ENCODE measurements around the gene WNT10A. TPM values are rescaled to one million over a fixed set of nuclear protein-coding genes. Genes with fewer than 3 reads are reported as not detected.
"Not testable (repeated sequence)": the region's sequence is repeated elsewhere in the genome, so short reads cannot be mapped to it uniquely, and the experiment has no call there.

The WNT10A gene
- polyA plus RNA-seq, 10 donors, result 0.08 to 4.1 (median 0.27) TPM; not detected in 3

- not testable (repeated sequence) for DNase-seq
Measured at GRCh38 chr2:218930488-218930887, 49.8 kb downstream of the WNT10A start.

GRCh38 chr2:218931751-218932150 lies 51.1 kb downstream of the WNT10A start:
- DNase-seq, result not testable (repeated sequence)

Other genes with a start within 250 kb of the WNT10A start
- 10 to 100 TPM; 11.2 to 13.9 (median 12.3) TPM for gene ZNF142, start 221.2 kb upstream of the WNT10A start, polyA plus RNA-seq (ENCODE audit: insufficient read length in 10 of 10)
- gene BCS1L, start 221.2 kb upstream of the WNT10A start, polyA plus RNA-seq (ENCODE audit: insufficient read length in 10 of 10), result 10 to 100 TPM; 27.8 to 44.3 (median 35.2) TPM
- 10 to 100 TPM; 20.8 to 31.6 (median 26.5) TPM for gene RNF25, start 208.8 kb upstream of the WNT10A start, polyA plus RNA-seq (ENCODE audit: insufficient read length in 10 of 10)
- gene STK36, start 208.8 kb upstream of the WNT10A start, polyA plus RNA-seq (ENCODE audit: insufficient read length in 10 of 10), result 10 to 100 TPM; 18.0 to 58.9 (median 23.8) TPM
- gene TTLL4, start 170.0 kb upstream of the WNT10A start, polyA plus RNA-seq (ENCODE audit: insufficient read length in 10 of 10), result 10 to 100 TPM; 18.0 to 41.0 (median 24.0) TPM
- gene CYP27A1, start 98.7 kb upstream of the WNT10A start, polyA plus RNA-seq (ENCODE audit: insufficient read length in 10 of 10), result 10 to 100 TPM; 10.8 to 22.9 (median 19.0) TPM
- gene PRKAG3, start 49.0 kb upstream of the WNT10A start, polyA plus RNA-seq (ENCODE audit: insufficient read length in 10 of 10), result 10 to 100 TPM in 9 of 10 donors, 1 to 10 TPM in 1; 6.1 to 32.1 (median 24.6) TPM
- gene WNT6, start 21.0 kb upstream of the WNT10A start, polyA plus RNA-seq (ENCODE audit: insufficient read length in 10 of 10), result 1 to 10 TPM in 2 of 10 donors, under 1 TPM in 2, not detected in 6; 0.23 to 5.2 (median 1.5) TPM
- under 1 TPM in 2 of 10 donors, not detected in 8; 0.07 to 0.12 TPM for gene CDK5R2, start 78.8 kb downstream of the WNT10A start, polyA plus RNA-seq (ENCODE audit: insufficient read length in 10 of 10)
- under 1 TPM in 5 of 10 donors, not detected in 5; 0.07 to 0.48 (median 0.22) TPM for gene FEV, start 104.3 kb downstream of the WNT10A start, polyA plus RNA-seq (ENCODE audit: insufficient read length in 10 of 10)
- not detected for gene CRYBA2, start 112.6 kb downstream of the WNT10A start, polyA plus RNA-seq (ENCODE audit: insufficient read length in 10 of 10)
- gene CFAP65, start 160.7 kb downstream of the WNT10A start, polyA plus RNA-seq (ENCODE audit: insufficient read length in 10 of 10), result not detected
- under 1 TPM in 2 of 10 donors, not detected in 8; 0.13 to 0.16 TPM for gene IHH, start 180.1 kb downstream of the WNT10A start, polyA plus RNA-seq (ENCODE audit: insufficient read length in 10 of 10)